ENCODE measurements around the gene DNAH10.

DNA sequence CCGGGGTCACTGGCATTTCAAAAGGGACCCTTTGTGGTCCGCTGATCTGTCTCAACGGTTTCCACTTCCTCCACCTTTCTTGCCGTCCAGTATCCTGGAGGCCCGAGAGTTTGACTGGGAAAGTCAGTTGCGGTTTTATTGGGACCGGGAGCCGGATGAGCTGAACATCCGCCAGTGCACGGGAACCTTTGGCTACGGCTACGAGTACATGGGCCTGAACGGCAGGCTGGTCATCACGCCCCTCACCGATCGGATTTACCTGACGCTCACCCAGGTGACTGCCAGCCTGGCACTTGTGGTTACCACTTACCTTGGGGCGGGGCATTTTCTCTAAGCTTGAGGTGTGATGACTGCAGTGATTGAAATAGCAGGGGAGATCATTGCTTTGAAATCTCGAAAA, 83.8 kb downstream of the DNAH10 start:
- TF ChIP-seq, protein P1, sequence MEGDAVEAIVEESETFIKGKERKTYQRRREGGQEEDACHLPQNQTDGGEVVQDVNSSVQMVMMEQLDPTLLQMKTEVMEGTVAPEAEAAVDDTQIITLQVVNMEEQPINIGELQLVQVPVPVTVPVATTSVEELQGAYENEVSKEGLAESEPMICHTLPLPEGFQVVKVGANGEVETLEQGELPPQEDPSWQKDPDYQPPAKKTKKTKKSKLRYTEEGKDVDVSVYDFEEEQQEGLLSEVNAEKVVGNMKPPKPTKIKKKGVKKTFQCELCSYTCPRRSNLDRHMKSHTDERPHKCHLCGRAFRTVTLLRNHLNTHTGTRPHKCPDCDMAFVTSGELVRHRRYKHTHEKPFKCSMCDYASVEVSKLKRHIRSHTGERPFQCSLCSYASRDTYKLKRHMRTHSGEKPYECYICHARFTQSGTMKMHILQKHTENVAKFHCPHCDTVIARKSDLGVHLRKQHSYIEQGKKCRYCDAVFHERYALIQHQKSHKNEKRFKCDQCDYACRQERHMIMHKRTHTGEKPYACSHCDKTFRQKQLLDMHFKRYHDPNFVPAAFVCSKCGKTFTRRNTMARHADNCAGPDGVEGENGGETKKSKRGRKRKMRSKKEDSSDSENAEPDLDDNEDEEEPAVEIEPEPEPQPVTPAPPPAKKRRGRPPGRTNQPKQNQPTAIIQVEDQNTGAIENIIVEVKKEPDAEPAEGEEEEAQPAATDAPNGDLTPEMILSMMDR (conservative IDR thresholded peaks at IDR 0.05; ENCODE audit: low read length): no peak
- TF ChIP-seq EZH2phosphoT487 (IDR thresholded peaks at IDR 0.05; ENCODE audit: borderline replicate concordance): no peak

Measured in Loucy (cell line).